Ovary (tissue), 9 donors: ENCODE data around the gene CD164L2. TPM values are rescaled to one million over a fixed set of nuclear protein-coding genes. Genes with fewer than 3 reads are reported as not detected.

Source experiments
- DNase-seq, 5 donors: peaks; one replicate each; pipeline ENCODE4 v3.0.0-alpha.2; 2019 to 2020
- H3K27ac ChIP-seq, 2 donors: fragments of 200-600 bp; one replicate each; pipeline versions ENCODE4 v1.5.1 to v1.8.0; 2019 to 2022
- H3K27me3 ChIP-seq: fragments of 200-600 bp; one replicate; pipeline ENCODE4 v1.8.0; 2022
- H3K36me3 ChIP-seq: fragments of 200-600 bp; sonication (generic); one replicate; pipeline ENCODE4 v1.5.1; 2019
- H3K4me1 ChIP-seq: one replicate; pipeline ENCODE4 v1.8.1; 2013; ENCODE audit warnings: mild to moderate bottlenecking, moderate library complexity; ENCODE audit not compliant: insufficient read depth
- H3K4me3 ChIP-seq: fragments of 200-600 bp; sonication (generic); one replicate; pipeline ENCODE4 v1.5.1; 2017
- H3K9me3 ChIP-seq, 2 donors: fragments of 200-600 bp in 1 of 2; sonication (generic) in 1 of 2; one replicate each; pipeline versions ENCODE4 v1.5.1 to v1.8.1; 2013 to 2019; ENCODE audit warnings: mild to moderate bottlenecking in 1 of 2, moderate library complexity in 1 of 2
- EP300 ChIP-seq: sonication (generic); formaldehyde crosslinking; IDR thresholded peaks from one replicate; pipeline ENCODE4 v1.6.1; 2017; ENCODE audit warnings: antibody characterized with exemption
- POLR2A ChIP-seq: fragments of 450-650 bp; IDR thresholded peaks from one replicate; pipeline ENCODE4 v1.6.1; 2017; ENCODE audit warnings: antibody characterized with exemption, mild to moderate bottlenecking, moderate library complexity
- WGBS, 3 donors: extraction: QIAGEN DNeasy Blood & Tissue Kit in 1 of 3; methylation state at CpG; one replicate each; pipeline versions ENCODE4 v1.1.5 to v1.1.7; 2013 to 2017; 5-methylcytosine and 5-hydroxymethylcytosine counted together
- intact Hi-C, 4 donors: fragments of 100-400 bp; cut with DNase I; formaldehyde crosslinking; loops; one replicate each; pipeline versions ENCODE4 v1.11.0 to v1.15.1; 2022 to 2023
- polyA plus RNA-seq, 2 donors: library from polyadenylated mRNA; stranded (reverse); fragments of 200-250 nt in 1 of 2; fragments of 350-450 nt in 1 of 2; fragmentation: Illumina TruSeq in 1 of 2; extraction: RNeasy Lipid Tissue Mini Kit (QIAGEN cat#74804) in 1 of 2; gene quantifications; one replicate each; pipeline ENCODE4 v1.2.3, GENCODE V29; 2013 to 2014
- total RNA-seq, 7 donors: library from RNA; depleted of rRNA in 2 of 7; stranded (reverse); fragments of >200 nt in 2 of 7; fragmentation: NEBNext Ultra II Directional in 3 of 7; extraction: Animal tissue kit (Norgen Biotek cat#: 25700) in 3 of 7; gene quantifications; one replicate each; pipeline versions ENCODE4 v1.1.0 to v1.2.4, GENCODE V29; 2016 to 2023
- TF ChIP-seq, protein P1 (sequence below), 3 donors: fragments of 450-650 bp in 2 of 3; fragments of 200-600 bp in 1 of 3; IDR thresholded peaks; one replicate each; pipeline versions ENCODE4 v1.5.1 to v1.8.0; 2016 to 2022; ENCODE audit warnings: antibody characterized with exemption in 3 of 3, mild to moderate bottlenecking in 1 of 3
- donor health status: DM: no; HTN: no; CAD: no; lungs with moderate emphysema.
- donor health status: DM: no; HTN: no; CAD: no.
- donor health status: Bipolar disorder and iron deficiency.
- donor health status: DM: yes; HTN: yes; CAD: no.
- donor health status: DM: no; HTN: no; CAD: no.
- donor health status: DM: yes; HTN: yes; CAD: no.

Gene CD164L2
- total and polyA plus RNA-seq, 9 donors: 0.06 to 15.5 (median 0.86) TPM; not detected in 3

DNA sequence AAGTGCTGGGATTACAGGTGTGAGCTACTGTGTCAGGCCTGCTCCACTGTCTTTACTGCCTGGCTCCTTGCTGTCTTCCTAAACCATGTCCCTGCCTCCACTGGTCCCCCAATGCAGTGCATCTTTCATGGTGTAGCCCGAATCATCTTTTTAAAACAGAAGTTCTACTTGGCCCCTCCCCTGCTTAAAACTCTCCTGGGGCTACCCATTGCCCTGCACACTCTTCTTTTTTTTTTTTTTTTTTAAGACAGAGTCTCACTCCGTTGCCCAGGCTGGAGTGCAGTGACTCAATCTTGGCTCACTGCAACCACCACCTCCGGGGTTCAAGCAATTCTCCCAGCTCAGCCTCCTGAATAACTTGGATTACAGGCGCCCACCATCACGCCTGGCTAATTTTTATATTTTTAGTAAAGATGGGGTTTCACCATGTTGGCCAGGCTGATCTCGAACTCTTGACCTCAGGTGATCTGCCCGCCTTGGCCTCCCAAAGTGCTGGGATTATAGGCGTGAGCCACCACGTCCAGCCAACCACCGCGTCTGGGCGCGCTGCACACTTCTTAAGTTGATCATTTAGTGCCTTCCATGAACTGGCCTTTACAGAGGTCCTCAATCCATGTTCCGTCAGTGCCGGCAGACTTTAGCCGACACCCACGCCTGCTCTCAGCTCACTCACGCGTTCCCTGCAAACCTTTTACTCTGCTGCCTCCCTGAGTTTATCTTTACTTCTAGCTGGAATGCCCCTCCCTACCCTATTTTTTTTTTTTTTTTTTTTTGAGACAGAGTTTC, 10.9 kb downstream of the CD164L2 start:
- DNase-seq: no peak
- WGBS, 3 donors: 67 to 72% (median 67%) methylated on average over 19 of the region's 19 CpGs
- Histone ChIP-seq H3K4me1 (no peaks in the 10 kb centered on the region), H3K4me3 (no peak overlapping the region), H3K9me3 (no peaks in the 10 kb centered on the region), H3K36me3 (no peaks in the 10 kb centered on the region), H3K27me3 (no peaks in the 10 kb centered on the region), H3K27ac (no peak overlapping the region)
- no peak for TF ChIP-seq EP300
- TF ChIP-seq, protein P1, sequence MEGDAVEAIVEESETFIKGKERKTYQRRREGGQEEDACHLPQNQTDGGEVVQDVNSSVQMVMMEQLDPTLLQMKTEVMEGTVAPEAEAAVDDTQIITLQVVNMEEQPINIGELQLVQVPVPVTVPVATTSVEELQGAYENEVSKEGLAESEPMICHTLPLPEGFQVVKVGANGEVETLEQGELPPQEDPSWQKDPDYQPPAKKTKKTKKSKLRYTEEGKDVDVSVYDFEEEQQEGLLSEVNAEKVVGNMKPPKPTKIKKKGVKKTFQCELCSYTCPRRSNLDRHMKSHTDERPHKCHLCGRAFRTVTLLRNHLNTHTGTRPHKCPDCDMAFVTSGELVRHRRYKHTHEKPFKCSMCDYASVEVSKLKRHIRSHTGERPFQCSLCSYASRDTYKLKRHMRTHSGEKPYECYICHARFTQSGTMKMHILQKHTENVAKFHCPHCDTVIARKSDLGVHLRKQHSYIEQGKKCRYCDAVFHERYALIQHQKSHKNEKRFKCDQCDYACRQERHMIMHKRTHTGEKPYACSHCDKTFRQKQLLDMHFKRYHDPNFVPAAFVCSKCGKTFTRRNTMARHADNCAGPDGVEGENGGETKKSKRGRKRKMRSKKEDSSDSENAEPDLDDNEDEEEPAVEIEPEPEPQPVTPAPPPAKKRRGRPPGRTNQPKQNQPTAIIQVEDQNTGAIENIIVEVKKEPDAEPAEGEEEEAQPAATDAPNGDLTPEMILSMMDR (IDR thresholded peaks at IDR 0.05): no peak
- TF ChIP-seq POLR2A: no peak
- intact Hi-C loops: no loop called here

DNA sequence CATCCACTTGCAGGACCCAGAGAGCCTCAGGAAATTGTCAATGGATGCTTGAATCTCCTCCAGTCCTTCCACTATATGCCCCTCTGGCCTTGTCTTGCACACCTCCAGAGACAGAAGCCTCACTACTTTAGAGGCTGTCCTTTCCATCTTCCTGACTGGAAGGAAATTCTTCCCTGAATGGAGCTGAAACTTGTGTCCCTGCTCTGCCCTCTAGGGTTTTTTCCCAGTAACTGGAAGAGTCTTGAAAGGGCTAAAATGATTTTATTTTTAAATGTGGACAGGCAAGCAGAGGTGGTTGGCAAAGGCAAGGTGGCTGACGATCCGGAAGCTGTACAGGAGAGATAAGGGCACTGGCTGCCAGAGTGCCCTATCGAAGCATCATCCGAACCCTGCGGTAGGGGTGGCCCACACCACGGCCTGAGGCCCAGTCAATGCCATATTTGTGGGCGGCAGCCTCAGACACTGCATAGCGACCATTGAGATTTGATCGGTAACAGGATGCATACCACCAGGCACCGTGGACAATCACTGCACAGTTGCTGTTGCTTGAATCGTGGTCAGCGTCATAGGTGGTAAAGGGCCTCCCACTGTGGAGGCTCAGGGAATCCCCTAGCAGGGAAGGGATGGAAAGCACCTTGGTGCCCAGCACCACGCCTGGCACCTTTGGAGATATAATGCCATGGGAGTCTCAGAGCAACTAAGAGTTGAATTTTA, 14.1 kb downstream of the CD164L2 start:
- peaks cover 7% of the 10 kb centered on the region for H3K4me1 ChIP-seq
- H3K36me3 ChIP-seq: no peaks in the 10 kb centered on the region
- no peaks in the 10 kb centered on the region for H3K9me3 ChIP-seq
- no peak for DNase-seq
- H3K4me3 ChIP-seq: no peak overlapping the region
- H3K27me3 ChIP-seq: no peaks in the 10 kb centered on the region
- H3K27ac ChIP-seq: no peak overlapping the region
- TF ChIP-seq EP300: no peak
- no peak for TF ChIP-seq POLR2A
- TF ChIP-seq, protein P1 (IDR thresholded peaks at IDR 0.05): no peak
- whole genome bisulfite sequencing, 3 donors: 72 to 78% (median 78%) methylated on average over 13 of the region's 13 CpGs
- intact Hi-C loops: no loop called here

DNA sequence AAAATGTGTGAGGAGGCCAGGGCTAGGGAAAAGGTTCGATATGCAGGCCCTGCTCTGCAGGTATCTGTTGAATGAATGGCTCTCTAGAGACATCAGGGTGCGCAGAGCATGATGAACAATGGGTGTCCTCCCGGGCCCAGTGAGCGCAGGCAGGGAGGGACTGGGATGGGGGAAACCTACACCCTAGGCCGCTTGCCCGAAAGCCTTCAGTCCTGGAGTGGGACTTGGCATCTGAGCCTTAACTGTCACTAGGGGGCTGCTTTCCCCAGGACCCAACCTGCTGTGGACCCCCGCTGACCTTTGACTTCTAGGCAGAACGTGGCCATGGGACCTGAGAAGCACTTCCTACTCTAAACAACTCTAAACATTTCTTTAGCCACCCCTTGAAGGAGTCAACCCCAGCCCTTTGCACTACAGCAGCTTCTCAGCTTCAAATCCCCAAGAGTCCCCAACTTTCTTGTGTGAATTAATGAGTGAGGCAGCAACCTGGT, 15.9 kb downstream of the CD164L2 start:
- intact Hi-C loops: no loop called here
- H3K27ac ChIP-seq: peak overlapping the region in 1 of 2 donors; percentile 91
- TF ChIP-seq, protein P1 (IDR thresholded peaks at IDR 0.05): no peak
- TF ChIP-seq POLR2A (no peak), EP300 (no peak)
- peak overlapping the region; percentile 89 for H3K4me3 ChIP-seq
- 39 to 41% (median 40%) methylated on average over 8 of the region's 8 CpGs for whole genome bisulfite sequencing, 3 donors
- DNase-seq: no peak
- no peaks in the 10 kb centered on the region for H3K36me3 ChIP-seq
- H3K9me3 ChIP-seq: no peaks in the 10 kb centered on the region
- H3K27me3 ChIP-seq: no peaks in the 10 kb centered on the region
- H3K4me1 ChIP-seq: peaks cover 7% of the 10 kb centered on the region

DNA sequence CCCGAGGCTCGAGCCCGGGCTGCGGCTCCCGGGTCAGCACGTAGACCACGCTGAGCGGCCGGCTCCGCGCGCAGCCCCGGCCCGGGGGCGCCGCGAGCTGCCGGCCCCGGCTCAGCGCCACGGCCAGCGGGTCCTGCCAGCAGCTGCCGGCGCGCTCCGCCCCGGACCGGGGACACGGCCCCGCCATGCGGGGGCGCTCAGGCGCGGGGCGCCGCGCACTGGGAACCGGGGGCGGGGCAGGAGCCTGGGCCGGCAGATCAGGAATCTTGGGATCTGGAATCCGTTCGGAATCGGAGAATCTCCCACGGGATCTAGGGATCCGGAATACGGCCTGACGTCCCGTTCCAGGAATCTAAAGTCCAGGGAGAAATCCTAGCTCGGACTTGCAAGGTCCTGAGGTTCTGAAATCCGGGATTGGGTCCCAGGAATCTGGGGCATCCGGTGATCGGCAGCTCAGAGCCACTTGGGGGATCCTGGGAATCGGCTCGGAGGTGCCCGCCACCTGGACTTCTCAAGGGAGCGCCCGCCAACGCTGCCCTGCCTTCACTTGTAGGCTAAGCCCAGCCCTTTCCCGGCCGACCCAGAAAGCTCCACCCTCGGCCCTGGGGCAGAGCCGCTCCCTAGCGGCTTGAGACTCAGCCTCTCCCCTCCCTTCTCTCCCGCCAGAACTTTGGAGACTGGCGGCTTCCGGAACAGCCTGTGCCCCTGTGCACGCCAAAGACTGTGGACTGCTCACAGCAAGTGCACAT, 16.5 kb downstream of the CD164L2 start, which contains the start of gene MAP3K6:
TSS of gene MAP3K6 (minus strand) at position 551 of the 749 bp plus-strand sequence. CDS start at position 187, 364 bp downstream.
- no peak for TF ChIP-seq EP300
- TF ChIP-seq, protein P1 (IDR thresholded peaks at IDR 0.05): peak in 2 of 3 donors; percentile 43 to 48
- TF ChIP-seq POLR2A: peak; percentile 69
- Histone ChIP-seq H3K4me1 (peaks cover 7% of the 10 kb centered on the region), H3K27ac (peak within 1 kb of the TSS; percentile 86 to 91), H3K4me3 (peak within 1 kb of the TSS; percentile 89), H3K9me3 (no peaks in the 10 kb centered on the region), H3K27me3 (no peaks in the 10 kb centered on the region), H3K36me3 (no peaks in the 10 kb centered on the region)
- DNase-seq: peak; percentile 79 to 89 (median 84)
- intact Hi-C loops: no loop called here
- WGBS, 3 donors: 0 to 1% (median 1%) methylated on average over 50 to 67 of the region's 67 CpGs
